ENCODE measurements around the gene ANAPC16.

DNA sequence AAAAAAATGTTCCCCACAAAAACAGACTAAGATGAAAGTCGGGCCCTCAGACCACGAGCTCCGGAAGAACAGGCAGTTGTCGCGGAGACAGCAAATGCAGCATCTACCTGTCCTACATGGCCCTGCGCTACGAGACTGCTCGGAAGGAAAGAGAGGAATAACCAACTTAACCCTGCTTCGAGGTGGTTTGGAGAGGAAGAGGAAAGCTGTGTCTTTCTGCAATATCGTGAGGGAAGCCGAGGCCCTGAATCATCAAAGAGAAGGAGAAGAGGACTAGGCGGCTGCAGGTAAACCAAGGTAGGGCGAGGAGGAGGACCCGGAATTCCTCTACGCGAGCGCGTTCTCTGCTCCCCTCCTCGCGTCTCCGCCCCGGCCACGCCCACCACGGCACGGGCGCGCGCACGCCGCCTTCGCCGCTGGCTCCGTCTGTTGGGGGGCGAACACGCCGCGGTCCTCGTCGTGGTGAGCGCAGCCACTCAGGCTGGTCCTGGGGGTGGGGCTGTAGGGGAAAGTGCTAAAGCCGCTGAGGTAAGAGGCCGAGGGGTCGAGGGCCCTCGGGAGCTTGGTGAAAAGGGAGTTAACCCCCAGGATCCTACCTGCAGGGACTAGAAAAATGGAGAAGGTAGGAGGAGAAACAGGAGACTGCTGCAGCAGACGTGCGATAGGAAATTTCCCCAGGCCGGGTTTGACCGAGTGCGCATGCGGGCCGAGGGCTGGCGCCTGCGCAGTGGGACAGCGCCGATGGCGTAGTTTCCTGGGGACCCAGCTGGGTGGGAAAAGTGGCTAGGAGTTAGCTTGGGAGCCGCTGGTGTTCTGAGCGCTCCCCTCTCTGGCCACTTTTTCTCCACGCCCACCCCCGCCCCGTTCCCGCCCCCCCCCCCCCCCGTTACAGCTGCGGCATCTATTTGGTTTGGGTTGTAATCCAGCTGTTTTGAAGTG lies at the start of gene ANAPC16, which contains the start of gene ASCC1:
- TF ChIP-seq, protein P1, sequence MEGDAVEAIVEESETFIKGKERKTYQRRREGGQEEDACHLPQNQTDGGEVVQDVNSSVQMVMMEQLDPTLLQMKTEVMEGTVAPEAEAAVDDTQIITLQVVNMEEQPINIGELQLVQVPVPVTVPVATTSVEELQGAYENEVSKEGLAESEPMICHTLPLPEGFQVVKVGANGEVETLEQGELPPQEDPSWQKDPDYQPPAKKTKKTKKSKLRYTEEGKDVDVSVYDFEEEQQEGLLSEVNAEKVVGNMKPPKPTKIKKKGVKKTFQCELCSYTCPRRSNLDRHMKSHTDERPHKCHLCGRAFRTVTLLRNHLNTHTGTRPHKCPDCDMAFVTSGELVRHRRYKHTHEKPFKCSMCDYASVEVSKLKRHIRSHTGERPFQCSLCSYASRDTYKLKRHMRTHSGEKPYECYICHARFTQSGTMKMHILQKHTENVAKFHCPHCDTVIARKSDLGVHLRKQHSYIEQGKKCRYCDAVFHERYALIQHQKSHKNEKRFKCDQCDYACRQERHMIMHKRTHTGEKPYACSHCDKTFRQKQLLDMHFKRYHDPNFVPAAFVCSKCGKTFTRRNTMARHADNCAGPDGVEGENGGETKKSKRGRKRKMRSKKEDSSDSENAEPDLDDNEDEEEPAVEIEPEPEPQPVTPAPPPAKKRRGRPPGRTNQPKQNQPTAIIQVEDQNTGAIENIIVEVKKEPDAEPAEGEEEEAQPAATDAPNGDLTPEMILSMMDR (IDR thresholded peaks at IDR 0.05; ENCODE audit: insufficient read depth, low read length, poor library complexity, severe bottlenecking), result no peak
- TF ChIP-seq EZH2phosphoT487 (conservative IDR thresholded peaks at IDR 0.05; ENCODE audit: low read length), result no peak

All from SU-DHL-6 (cell line).